ENCODE data around the gene FHOD3.

Gene FHOD3

GRCh38 chr18:36560187-36560586 is 262.7 kb downstream of the FHOD3 start:
- DNase-seq (ENCODE audit: low read depth): no peak
- no peak overlapping the region for H3K4me3 ChIP-seq (ENCODE audit: low read depth, low read length)
- TF ChIP-seq CTCF (IDR thresholded peaks at IDR 0.05; ENCODE audit: insufficient read depth, low read depth, low read length, missing control alignments): no peak

- no peak for DNase-seq (ENCODE audit: low read depth)
- no peak for TF ChIP-seq CTCF (IDR thresholded peaks at IDR 0.05; ENCODE audit: insufficient read depth, low read depth, low read length, missing control alignments)
Measured at GRCh38 chr18:36561046-36561445, 263.5 kb downstream of the FHOD3 start.

GRCh38 chr18:36564841-36565240 is 267.3 kb downstream of the FHOD3 start:
- no peak overlapping the region for H3K4me3 ChIP-seq (ENCODE audit: low read depth, low read length)
- DNase-seq (ENCODE audit: low read depth): no peak

More at GRCh38 chr18:36561046-36561445, 263.5 kb downstream of the FHOD3 start:
- no peak overlapping the region for H3K4me3 ChIP-seq (ENCODE audit: low read depth, low read length)

GRCh38 chr18:36567800-36568199 is 270.3 kb downstream of the FHOD3 start:
- DNase-seq (ENCODE audit: low read depth): no peak
- no peak for TF ChIP-seq CTCF (IDR thresholded peaks at IDR 0.05; ENCODE audit: insufficient read depth, low read depth, low read length, missing control alignments)
- no peak overlapping the region for H3K4me3 ChIP-seq (ENCODE audit: low read depth, low read length)

More at GRCh38 chr18:36564841-36565240, 267.3 kb downstream of the FHOD3 start:
- no peak for TF ChIP-seq CTCF (IDR thresholded peaks at IDR 0.05; ENCODE audit: insufficient read depth, low read depth, low read length, missing control alignments)

- no peak for TF ChIP-seq CTCF (IDR thresholded peaks at IDR 0.05; ENCODE audit: insufficient read depth, low read depth, low read length, missing control alignments)
- DNase-seq (ENCODE audit: low read depth): peak; percentile 36
- H3K4me3 ChIP-seq (ENCODE audit: low read depth, low read length): no peak overlapping the region
Measured at GRCh38 chr18:36568487-36568886, 271.0 kb downstream of the FHOD3 start.

GRCh38 chr18:36572135-36572856 is 274.8 kb downstream of the FHOD3 start:
- H3K4me3 ChIP-seq (ENCODE audit: low read depth, low read length): no peak overlapping the region
- DNase-seq (ENCODE audit: low read depth): peak; percentile 67
- TF ChIP-seq CTCF (IDR thresholded peaks at IDR 0.05; ENCODE audit: insufficient read depth, low read depth, low read length, missing control alignments): peak; percentile 50

GRCh38 chr18:36576339-36576738 is 278.8 kb downstream of the FHOD3 start:
- no peak overlapping the region for H3K4me3 ChIP-seq (ENCODE audit: low read depth, low read length)
- no peak for DNase-seq (ENCODE audit: low read depth)
- no peak for TF ChIP-seq CTCF (IDR thresholded peaks at IDR 0.05; ENCODE audit: insufficient read depth, low read depth, low read length, missing control alignments)
